ENCODE measurements around the gene ENOX1.

The ENOX1 gene

DNA sequence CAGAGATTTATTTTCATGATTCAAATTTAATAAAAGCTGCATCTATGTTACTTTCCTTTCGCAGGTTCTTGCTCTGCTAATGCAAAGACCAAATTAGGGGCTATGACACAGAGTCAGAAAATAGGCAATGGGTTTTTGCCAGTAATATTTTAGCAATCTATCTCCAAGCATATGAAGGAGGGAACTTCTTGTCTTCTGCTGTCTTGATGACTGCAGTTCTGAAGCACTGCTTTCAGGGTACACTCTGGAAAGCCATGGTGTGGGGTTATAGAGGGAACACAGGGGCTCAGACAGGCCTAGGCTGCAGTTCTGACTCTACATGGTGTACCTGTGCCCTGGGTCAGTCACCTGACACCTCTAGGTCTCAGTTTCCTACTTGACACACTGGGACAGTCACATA is 500.0 kb downstream of the ENOX1 start:
- no peaks in the 10 kb centered on the region for H3K79me2 ChIP-seq (ENCODE audit: control insufficient read depth, insufficient read depth, low read length)
- no peak overlapping the region for H3K56ac ChIP-seq (ENCODE audit: low read length)
- H3K4me3 ChIP-seq (ENCODE audit: low read length): no peak overlapping the region
- no CpG with 5 or more reads among the region's 1 CpG for WGBS (ENCODE audit: extremely low coverage, insufficient coverage, low lambda C conversion rate)
- H3K4me1 ChIP-seq (ENCODE audit: control insufficient read depth, low read depth, low read length): no peaks in the 10 kb centered on the region
- no peak overlapping the region for H3K4ac ChIP-seq (ENCODE audit: low read depth, low read length)
- H3K23ac ChIP-seq (ENCODE audit: low read length): no peak overlapping the region
- H3K27ac ChIP-seq (ENCODE audit: low read depth, low read length): no peak overlapping the region
- no peak overlapping the region for H4K5ac ChIP-seq (ENCODE audit: low read length)
- no peak overlapping the region for H3K18ac ChIP-seq (ENCODE audit: low read length)
- no peak overlapping the region for H3K4me2 ChIP-seq (ENCODE audit: low read length)
- H2AK5ac ChIP-seq (ENCODE audit: low read length): no peak overlapping the region
- no peaks in the 10 kb centered on the region for H3K36me3 ChIP-seq (ENCODE audit: control insufficient read depth, insufficient read depth, low read length)
- H3K27me3 ChIP-seq (ENCODE audit: insufficient read depth, low read length, poor library complexity): no peaks in the 10 kb centered on the region
- H2BK5ac ChIP-seq (ENCODE audit: low read length): no peak overlapping the region
- no peak for DNase-seq
- no peak overlapping the region for H2BK120ac ChIP-seq (ENCODE audit: low read depth, low read length)
- H4K8ac ChIP-seq (ENCODE audit: low read depth, low read length): no peak overlapping the region
- no peak overlapping the region for H2BK15ac ChIP-seq (replicated peaks; ENCODE audit: low read depth)
- H3K9ac ChIP-seq (ENCODE audit: low read length): no peak overlapping the region
- no peaks in the 10 kb centered on the region for H3K79me1 ChIP-seq (ENCODE audit: low read length)

- H3K27ac ChIP-seq (ENCODE audit: low read depth, low read length): no peak overlapping the region
- no CpG with 5 or more reads among the region's 7 CpGs for WGBS (ENCODE audit: extremely low coverage, insufficient coverage, low lambda C conversion rate)
These were observed 500.7 kb downstream of the ENOX1 start for GRCh38 chr13:43285933-43286597.

GRCh38 chr13:43284162-43284561 is 502.6 kb downstream of the ENOX1 start:
- H3K79me2 ChIP-seq (ENCODE audit: control insufficient read depth, insufficient read depth, low read length): no peaks in the 10 kb centered on the region
- H4K5ac ChIP-seq (ENCODE audit: low read length): no peak overlapping the region
- H3K27ac ChIP-seq (ENCODE audit: low read depth, low read length): no peak overlapping the region
- H2AK5ac ChIP-seq (ENCODE audit: low read length): no peak overlapping the region
- H3K4me3 ChIP-seq (ENCODE audit: low read length): no peak overlapping the region
- H3K9ac ChIP-seq (ENCODE audit: low read length): no peak overlapping the region
- no peaks in the 10 kb centered on the region for H3K79me1 ChIP-seq (ENCODE audit: low read length)
- no peaks in the 10 kb centered on the region for H3K27me3 ChIP-seq (ENCODE audit: insufficient read depth, low read length, poor library complexity)
- no peak overlapping the region for H3K4ac ChIP-seq (ENCODE audit: low read depth, low read length)
- H4K8ac ChIP-seq (ENCODE audit: low read depth, low read length): no peak overlapping the region
- no peak overlapping the region for H2BK120ac ChIP-seq (ENCODE audit: low read depth, low read length)
- H2BK15ac ChIP-seq (replicated peaks; ENCODE audit: low read depth): no peak overlapping the region
- WGBS (ENCODE audit: extremely low coverage, insufficient coverage, low lambda C conversion rate): no CpG with 5 or more reads among the region's 3 CpGs
- no peaks in the 10 kb centered on the region for H3K36me3 ChIP-seq (ENCODE audit: control insufficient read depth, insufficient read depth, low read length)
- no peak for DNase-seq
- H3K18ac ChIP-seq (ENCODE audit: low read length): no peak overlapping the region
- no peak overlapping the region for H3K23ac ChIP-seq (ENCODE audit: low read length)
- H2BK5ac ChIP-seq (ENCODE audit: low read length): no peak overlapping the region
- H3K4me2 ChIP-seq (ENCODE audit: low read length): no peak overlapping the region
- no peak overlapping the region for H3K56ac ChIP-seq (ENCODE audit: low read length)
- peaks cover 1% of the 10 kb centered on the region for H3K4me1 ChIP-seq (ENCODE audit: control insufficient read depth, low read depth, low read length)

More at GRCh38 chr13:43285933-43286597, 500.7 kb downstream of the ENOX1 start:
- Histone ChIP-seq H3K23ac (ENCODE audit: low read length) (no peak overlapping the region), H3K4me1 (ENCODE audit: control insufficient read depth, low read depth, low read length) (no peaks in the 10 kb centered on the region), H2BK5ac (ENCODE audit: low read length) (no peak overlapping the region), H3K27me3 (ENCODE audit: insufficient read depth, low read length, poor library complexity) (no peaks in the 10 kb centered on the region), H4K8ac (ENCODE audit: low read depth, low read length) (no peak overlapping the region), H3K18ac (ENCODE audit: low read length) (no peak overlapping the region), H2BK15ac (replicated peaks; ENCODE audit: low read depth) (no peak overlapping the region), H2AK5ac (ENCODE audit: low read length) (no peak overlapping the region), H3K4me3 (ENCODE audit: low read length) (no peak overlapping the region), H3K4ac (ENCODE audit: low read depth, low read length) (no peak overlapping the region), H3K79me1 (ENCODE audit: low read length) (no peaks in the 10 kb centered on the region), H3K9ac (ENCODE audit: low read length) (no peak overlapping the region), H4K5ac (ENCODE audit: low read length) (no peak overlapping the region), H3K79me2 (ENCODE audit: control insufficient read depth, insufficient read depth, low read length) (no peaks in the 10 kb centered on the region), H3K56ac (ENCODE audit: low read length) (no peak overlapping the region), H3K4me2 (ENCODE audit: low read length) (no peak overlapping the region), H2BK120ac (ENCODE audit: low read depth, low read length) (no peak overlapping the region), H3K36me3 (ENCODE audit: control insufficient read depth, insufficient read depth, low read length) (no peaks in the 10 kb centered on the region)
- no peak for DNase-seq

DNA sequence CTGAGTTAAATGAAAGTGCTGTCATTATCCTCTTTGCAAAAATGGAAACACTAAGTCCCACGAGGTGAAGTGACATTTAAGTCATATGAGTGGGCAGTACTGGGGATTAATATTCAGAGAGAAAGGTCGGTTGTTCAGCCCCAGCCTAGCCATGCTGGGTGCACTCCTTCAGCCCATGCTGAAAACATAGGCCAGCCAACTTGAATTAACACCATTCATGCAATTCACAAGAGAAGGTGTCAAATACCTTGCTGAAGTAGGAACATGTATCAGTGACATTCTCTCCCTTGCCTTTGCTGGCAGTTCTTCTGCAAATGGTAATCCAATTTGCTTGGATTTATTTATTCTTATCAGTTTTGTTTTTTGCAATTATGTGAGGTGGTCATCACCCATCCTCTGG is 507.1 kb downstream of the ENOX1 start:
- H3K4ac ChIP-seq (ENCODE audit: low read depth, low read length): no peak overlapping the region
- H3K56ac ChIP-seq (ENCODE audit: low read length): no peak overlapping the region
- no peak overlapping the region for H4K8ac ChIP-seq (ENCODE audit: low read depth, low read length)
- no peak overlapping the region for H3K4me3 ChIP-seq (ENCODE audit: low read length)
- H2BK120ac ChIP-seq (ENCODE audit: low read depth, low read length): peak overlapping the region; percentile 61
- no peak overlapping the region for H2AK5ac ChIP-seq (ENCODE audit: low read length)
- no peak overlapping the region for H3K18ac ChIP-seq (ENCODE audit: low read length)
- no peak overlapping the region for H2BK5ac ChIP-seq (ENCODE audit: low read length)
- no peak overlapping the region for H3K23ac ChIP-seq (ENCODE audit: low read length)
- H3K4me1 ChIP-seq (ENCODE audit: control insufficient read depth, low read depth, low read length): peaks cover 1% of the 10 kb centered on the region
- no peak overlapping the region for H3K27ac ChIP-seq (ENCODE audit: low read depth, low read length)
- H4K5ac ChIP-seq (ENCODE audit: low read length): no peak overlapping the region
- no CpG with 5 or more reads among the region's 2 CpGs for WGBS (ENCODE audit: extremely low coverage, insufficient coverage, low lambda C conversion rate)
- no peaks in the 10 kb centered on the region for H3K79me1 ChIP-seq (ENCODE audit: low read length)
- H3K9ac ChIP-seq (ENCODE audit: low read length): no peak overlapping the region
- no peaks in the 10 kb centered on the region for H3K36me3 ChIP-seq (ENCODE audit: control insufficient read depth, insufficient read depth, low read length)
- H3K79me2 ChIP-seq (ENCODE audit: control insufficient read depth, insufficient read depth, low read length): no peaks in the 10 kb centered on the region
- no peak overlapping the region for H3K4me2 ChIP-seq (ENCODE audit: low read length)
- H3K27me3 ChIP-seq (ENCODE audit: insufficient read depth, low read length, poor library complexity): no peaks in the 10 kb centered on the region
- peak; percentile 68 for DNase-seq
- no peak overlapping the region for H2BK15ac ChIP-seq (replicated peaks; ENCODE audit: low read depth)

DNA sequence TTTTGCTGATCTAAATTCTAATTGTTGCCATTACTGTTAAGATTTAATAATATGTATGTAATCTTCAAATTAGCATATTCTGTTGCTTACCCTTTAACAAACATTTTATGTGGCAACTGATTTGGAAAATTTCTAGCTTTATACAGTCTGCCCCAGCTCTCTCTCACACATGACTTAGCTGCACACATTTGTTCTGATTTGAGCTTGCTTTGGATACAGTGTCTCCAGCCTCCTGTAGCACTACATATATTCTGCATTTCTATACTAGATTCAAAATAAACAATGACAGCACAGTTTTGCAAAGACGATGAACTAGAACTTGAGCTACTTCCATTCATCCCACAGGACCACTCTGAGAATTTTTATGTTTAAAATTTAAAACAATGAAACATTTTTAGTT is 508.6 kb downstream of the ENOX1 start:
- no peaks in the 10 kb centered on the region for H3K27me3 ChIP-seq (ENCODE audit: insufficient read depth, low read length, poor library complexity)
- H3K23ac ChIP-seq (ENCODE audit: low read length): no peak overlapping the region
- DNase-seq: no peak
- peaks cover 1% of the 10 kb centered on the region for H3K4me1 ChIP-seq (ENCODE audit: control insufficient read depth, low read depth, low read length)
- WGBS (ENCODE audit: extremely low coverage, insufficient coverage, low lambda C conversion rate): no CpG with 5 or more reads among the region's 1 CpG
- no peak overlapping the region for H3K27ac ChIP-seq (ENCODE audit: low read depth, low read length)
- no peak overlapping the region for H2BK5ac ChIP-seq (ENCODE audit: low read length)
- H3K79me1 ChIP-seq (ENCODE audit: low read length): no peaks in the 10 kb centered on the region
- H3K4ac ChIP-seq (ENCODE audit: low read depth, low read length): no peak overlapping the region
- no peak overlapping the region for H3K4me3 ChIP-seq (ENCODE audit: low read length)
- no peak overlapping the region for H3K9ac ChIP-seq (ENCODE audit: low read length)
- no peaks in the 10 kb centered on the region for H3K36me3 ChIP-seq (ENCODE audit: control insufficient read depth, insufficient read depth, low read length)
- H2BK120ac ChIP-seq (ENCODE audit: low read depth, low read length): no peak overlapping the region
- no peaks in the 10 kb centered on the region for H3K79me2 ChIP-seq (ENCODE audit: control insufficient read depth, insufficient read depth, low read length)
- no peak overlapping the region for H3K18ac ChIP-seq (ENCODE audit: low read length)
- H3K4me2 ChIP-seq (ENCODE audit: low read length): no peak overlapping the region
- H4K5ac ChIP-seq (ENCODE audit: low read length): no peak overlapping the region
- H3K56ac ChIP-seq (ENCODE audit: low read length): no peak overlapping the region
- H4K8ac ChIP-seq (ENCODE audit: low read depth, low read length): no peak overlapping the region
- no peak overlapping the region for H2AK5ac ChIP-seq (ENCODE audit: low read length)
- no peak overlapping the region for H2BK15ac ChIP-seq (replicated peaks; ENCODE audit: low read depth)

GRCh38 chr13:43277142-43277541 is 509.6 kb downstream of the ENOX1 start:
- no peak overlapping the region for H4K8ac ChIP-seq (ENCODE audit: low read depth, low read length)
- no peaks in the 10 kb centered on the region for H3K79me1 ChIP-seq (ENCODE audit: low read length)
- H3K79me2 ChIP-seq (ENCODE audit: control insufficient read depth, insufficient read depth, low read length): no peaks in the 10 kb centered on the region
- H3K27me3 ChIP-seq (ENCODE audit: insufficient read depth, low read length, poor library complexity): no peaks in the 10 kb centered on the region
- no peak overlapping the region for H3K27ac ChIP-seq (ENCODE audit: low read depth, low read length)
- no peak overlapping the region for H3K4me2 ChIP-seq (ENCODE audit: low read length)
- no peak overlapping the region for H4K5ac ChIP-seq (ENCODE audit: low read length)
- no peak overlapping the region for H3K9ac ChIP-seq (ENCODE audit: low read length)
- H3K56ac ChIP-seq (ENCODE audit: low read length): no peak overlapping the region
- H3K4ac ChIP-seq (ENCODE audit: low read depth, low read length): no peak overlapping the region
- no peak overlapping the region for H2BK15ac ChIP-seq (replicated peaks; ENCODE audit: low read depth)
- no peak overlapping the region for H2BK5ac ChIP-seq (ENCODE audit: low read length)
- H3K23ac ChIP-seq (ENCODE audit: low read length): no peak overlapping the region
- H2AK5ac ChIP-seq (ENCODE audit: low read length): no peak overlapping the region
- WGBS (ENCODE audit: extremely low coverage, insufficient coverage, low lambda C conversion rate): no CpG with 5 or more reads among the region's 3 CpGs
- H3K4me3 ChIP-seq (ENCODE audit: low read length): no peak overlapping the region
- H3K36me3 ChIP-seq (ENCODE audit: control insufficient read depth, insufficient read depth, low read length): no peaks in the 10 kb centered on the region
- DNase-seq: no peak
- peaks cover 1% of the 10 kb centered on the region for H3K4me1 ChIP-seq (ENCODE audit: control insufficient read depth, low read depth, low read length)
- H3K18ac ChIP-seq (ENCODE audit: low read length): no peak overlapping the region
- H2BK120ac ChIP-seq (ENCODE audit: low read depth, low read length): no peak overlapping the region

All from mesendoderm (in vitro differentiated cells).